ENCODE data around the gene ZNF439.
"Not testable (repeated sequence)": the region's sequence is repeated elsewhere in the genome, so short reads cannot be mapped to it uniquely, and the experiment has no call there.

ZNF439 gene

GRCh38 chr19:11860721-11861120 lies 12.2 kb downstream of the ZNF439 start:
- no peaks in the 10 kb centered on the region for H3K36me3 ChIP-seq (replicated peaks)
- DNase-seq = no peak
- in situ Hi-C loops (cut with HindIII; ENCODE audit: low pct_ligation_motif_present, low sequenced_read_pairs) = no loop called here

GRCh38 chr19:11861301-11861700 lies 12.8 kb downstream of the ZNF439 start:
- no peak for DNase-seq
- Histone ChIP-seq H3K36me3 (replicated peaks) (no peaks in the 10 kb centered on the region), H3K27ac (no peak overlapping the region), H3K4me3 (ENCODE audit: low read depth, low read length) (no peak overlapping the region), H3K27me3 (replicated peaks) (no peaks in the 10 kb centered on the region)
- in situ Hi-C loops (cut with HindIII; ENCODE audit: low pct_ligation_motif_present, low sequenced_read_pairs) = no loop called here
- TF ChIP-seq CTCF (IDR thresholded peaks at IDR 0.05; ENCODE audit: low read depth, low read length, missing control alignments) = no peak

More at GRCh38 chr19:11860721-11861120, 12.2 kb downstream of the ZNF439 start:
- Histone ChIP-seq H3K4me3 (ENCODE audit: low read depth, low read length) (no peak overlapping the region), H3K27me3 (replicated peaks) (no peaks in the 10 kb centered on the region), H3K27ac (no peak overlapping the region)
- no peak for TF ChIP-seq CTCF (IDR thresholded peaks at IDR 0.05; ENCODE audit: low read depth, low read length, missing control alignments)

- H3K4me3 ChIP-seq (ENCODE audit: low read depth, low read length); H3K27me3 ChIP-seq (replicated peaks); H3K27ac ChIP-seq; DNase-seq; in situ Hi-C loops (cut with HindIII; ENCODE audit: low pct_ligation_motif_present, low sequenced_read_pairs); H3K36me3 ChIP-seq (replicated peaks): not testable (repeated sequence)
Observed at GRCh38 chr19:11867766-11868165, 19.2 kb downstream of the ZNF439 start.

GRCh38 chr19:11868188-11868587 lies 19.7 kb downstream of the ZNF439 start:
- TF ChIP-seq CTCF (IDR thresholded peaks at IDR 0.05; ENCODE audit: low read depth, low read length, missing control alignments) = no peak
- in situ Hi-C loops (cut with HindIII; ENCODE audit: low pct_ligation_motif_present, low sequenced_read_pairs) = no loop called here
- H3K4me3 ChIP-seq (ENCODE audit: low read depth, low read length) = no peak overlapping the region
- H3K27me3 ChIP-seq (replicated peaks) = no peaks in the 10 kb centered on the region
- H3K36me3 ChIP-seq (replicated peaks) = no peaks in the 10 kb centered on the region
- no peak for DNase-seq
- no peak overlapping the region for H3K27ac ChIP-seq

GRCh38 chr19:11872624-11873023 lies 24.1 kb downstream of the ZNF439 start:
- Histone ChIP-seq H3K36me3 (replicated peaks) (no peaks in the 10 kb centered on the region), H3K27ac (no peak overlapping the region), H3K27me3 (replicated peaks) (no peaks in the 10 kb centered on the region), H3K4me3 (ENCODE audit: low read depth, low read length) (no peak overlapping the region)
- no peak for DNase-seq
- in situ Hi-C loops (cut with HindIII; ENCODE audit: low pct_ligation_motif_present, low sequenced_read_pairs) = no loop called here
- no peak for TF ChIP-seq CTCF (IDR thresholded peaks at IDR 0.05; ENCODE audit: low read depth, low read length, missing control alignments)

GRCh38 chr19:11873762-11874161 lies 25.2 kb downstream of the ZNF439 start:
- no peak for TF ChIP-seq CTCF (IDR thresholded peaks at IDR 0.05; ENCODE audit: low read depth, low read length, missing control alignments)
- no peaks in the 10 kb centered on the region for H3K27me3 ChIP-seq (replicated peaks)
- DNase-seq = no peak
- H3K4me3 ChIP-seq (ENCODE audit: low read depth, low read length) = no peak overlapping the region
- H3K36me3 ChIP-seq (replicated peaks) = no peaks in the 10 kb centered on the region
- in situ Hi-C loops (cut with HindIII; ENCODE audit: low pct_ligation_motif_present, low sequenced_read_pairs) = no loop called here
- no peak overlapping the region for H3K27ac ChIP-seq

Measured in brain microvascular endothelial cell (primary cell).